ENCODE measurements around the gene MIGA1. TPM values are rescaled to one million over a fixed set of nuclear protein-coding genes. Genes with fewer than 3 reads are reported as not detected.

Gene MIGA1
- total and polyA plus RNA-seq, 10 of the 15 experiments (the other 5 are each of a cell fraction or from before 2014, with no cell fraction given): 1.3 to 7.2 (median 4.2) TPM

- H3K36me3 ChIP-seq (ENCODE audit: control insufficient read depth in 2 of 2, insufficient read depth in 2 of 2, low read length in 1 of 2): peaks cover 0 to 2% of the 10 kb centered on the region in 2 experiments; a peak in 3 of 4 replicates
- CTCF ChIA-PET: interaction anchor here (0.8 kb wide), 1 partner anchor 26 kb away, joined by 4 read pairs; no protein-coding TSS in a partner anchor
- FAIRE-seq (peak; percentile 72), DNase-seq (ENCODE audit: low read depth, low spot score) (no peak), ATAC-seq (peak; percentile 56)
- peak overlapping the region; percentile 31; the same call in 1 of the 2 replicates for H3K4me3 ChIP-seq
- H4K20me1 ChIP-seq (ENCODE audit: control insufficient read depth, insufficient read depth): no peaks in the 10 kb centered on the region
- no peak overlapping the region for H3K27ac ChIP-seq (ENCODE audit: control insufficient read depth, insufficient read depth)
- SMC1A ChIA-PET (ENCODE audit: uncharacterized antibody, unreplicated experiment): interaction anchor here (1.1 kb wide), 2 partner anchors 11 to 197 kb away, joined by 3 to 4 read pairs; partner anchors contain the start of gene FUBP1
- WGBS (ENCODE audit: insufficient coverage, insufficient replicate concordance, low lambda C conversion rate, missing lambda C conversion rate): 92% methylated on average over 1 of the region's 1 CpG
- no peaks in the 10 kb centered on the region for H3K27me3 ChIP-seq (replicated peaks in 1 of 2; ENCODE audit: control insufficient read depth in 2 of 2, insufficient read depth in 2 of 2, low read length in 1 of 2)
- RAD21 ChIA-PET (ENCODE audit: unreplicated experiment): no interaction called here
- no TSS peak for BruUV-seq (replicated peaks)
- intact Hi-C loops (cut with micrococcal nuclease; ENCODE audit: unreplicated experiment) (no loop called here), in situ Hi-C loops (cut with MboI) (no loop called here)
- no peak overlapping the region for H2AFZ ChIP-seq (ENCODE audit: control insufficient read depth, low read depth, low read length)
- H3K79me2 ChIP-seq (ENCODE audit: control insufficient read depth, insufficient read depth, low read length): peaks cover 29% of the 10 kb centered on the region
- peak; percentile 34 for TF ChIP-seq RUNX3 (IDR thresholded peaks at IDR 0.05; ENCODE audit: low read length)
- peak in 1 of 2 experiments; percentile 17; a peak in 1 of 4 replicates for TF ChIP-seq IKZF2 (IDR thresholded peaks at IDR 0.05)
- TF ChIP-seq ZNF384 (IDR thresholded peaks at IDR 0.05; ENCODE audit: borderline replicate concordance, low read depth, low read length): peak; percentile 54; the same call in 1 of the 2 replicates
- 0 out of 2 replicates have a peak, but pooled peaks have one; percentile 22 for TF ChIP-seq PKNOX1 (IDR thresholded peaks at IDR 0.05)
- 0 out of 2 replicates have a peak, but pooled peaks have one; percentile 55 for TF ChIP-seq MTA2 (IDR thresholded peaks at IDR 0.05; ENCODE audit: low read depth)
- TF ChIP-seq ZNF24 (IDR thresholded peaks at IDR 0.05): 0 out of 2 replicates have a peak, but pooled peaks have one; percentile 9
- TF ChIP-seq ZSCAN29 (IDR thresholded peaks at IDR 0.05): no peak
- TF ChIP-seq, protein P1, sequence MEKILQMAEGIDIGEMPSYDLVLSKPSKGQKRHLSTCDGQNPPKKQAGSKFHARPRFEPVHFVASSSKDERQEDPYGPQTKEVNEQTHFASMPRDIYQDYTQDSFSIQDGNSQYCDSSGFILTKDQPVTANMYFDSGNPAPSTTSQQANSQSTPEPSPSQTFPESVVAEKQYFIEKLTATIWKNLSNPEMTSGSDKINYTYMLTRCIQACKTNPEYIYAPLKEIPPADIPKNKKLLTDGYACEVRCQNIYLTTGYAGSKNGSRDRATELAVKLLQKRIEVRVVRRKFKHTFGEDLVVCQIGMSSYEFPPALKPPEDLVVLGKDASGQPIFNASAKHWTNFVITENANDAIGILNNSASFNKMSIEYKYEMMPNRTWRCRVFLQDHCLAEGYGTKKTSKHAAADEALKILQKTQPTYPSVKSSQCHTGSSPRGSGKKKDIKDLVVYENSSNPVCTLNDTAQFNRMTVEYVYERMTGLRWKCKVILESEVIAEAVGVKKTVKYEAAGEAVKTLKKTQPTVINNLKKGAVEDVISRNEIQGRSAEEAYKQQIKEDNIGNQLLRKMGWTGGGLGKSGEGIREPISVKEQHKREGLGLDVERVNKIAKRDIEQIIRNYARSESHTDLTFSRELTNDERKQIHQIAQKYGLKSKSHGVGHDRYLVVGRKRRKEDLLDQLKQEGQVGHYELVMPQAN (conservative IDR thresholded peaks at IDR 0.05): no peak
- TF ChIP-seq, protein P2, sequence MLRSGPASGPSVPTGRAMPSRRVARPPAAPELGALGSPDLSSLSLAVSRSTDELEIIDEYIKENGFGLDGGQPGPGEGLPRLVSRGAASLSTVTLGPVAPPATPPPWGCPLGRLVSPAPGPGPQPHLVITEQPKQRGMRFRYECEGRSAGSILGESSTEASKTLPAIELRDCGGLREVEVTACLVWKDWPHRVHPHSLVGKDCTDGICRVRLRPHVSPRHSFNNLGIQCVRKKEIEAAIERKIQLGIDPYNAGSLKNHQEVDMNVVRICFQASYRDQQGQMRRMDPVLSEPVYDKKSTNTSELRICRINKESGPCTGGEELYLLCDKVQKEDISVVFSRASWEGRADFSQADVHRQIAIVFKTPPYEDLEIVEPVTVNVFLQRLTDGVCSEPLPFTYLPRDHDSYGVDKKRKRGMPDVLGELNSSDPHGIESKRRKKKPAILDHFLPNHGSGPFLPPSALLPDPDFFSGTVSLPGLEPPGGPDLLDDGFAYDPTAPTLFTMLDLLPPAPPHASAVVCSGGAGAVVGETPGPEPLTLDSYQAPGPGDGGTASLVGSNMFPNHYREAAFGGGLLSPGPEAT (IDR thresholded peaks at IDR 0.05; ENCODE audit: low read depth): 0 out of 2 replicates have a peak, but pooled peaks have one; percentile 28
- POLR2A ChIA-PET: interaction anchor here (0.6 to 2.6 kb wide), 2 partner anchors 11 to 76 kb away, joined by 8 to 20 read pairs; no protein-coding TSS in a partner anchor
- H3K9me3 ChIP-seq (replicated peaks; ENCODE audit: control insufficient read depth, insufficient read depth, low read length): no peaks in the 10 kb centered on the region; the same call in 1 of the 3 replicates
- H3K4me1 ChIP-seq (ENCODE audit: control insufficient read depth, insufficient read depth, low read length): peaks cover 7% of the 10 kb centered on the region; the same call in 1 of the 2 replicates
- H3K9ac ChIP-seq (ENCODE audit: control insufficient read depth, insufficient read depth, low read length): no peak overlapping the region
- peak overlapping the region; percentile 15 for H3K4me2 ChIP-seq (ENCODE audit: control insufficient read depth, insufficient read depth)
Measured at GRCh38 chr1:77781683-77782082, 2.2 kb downstream of the MIGA1 start.

Data from GM12878 (cell line).